ENCODE results near the gene NDUFV1.

NDUFV1 gene

DNA sequence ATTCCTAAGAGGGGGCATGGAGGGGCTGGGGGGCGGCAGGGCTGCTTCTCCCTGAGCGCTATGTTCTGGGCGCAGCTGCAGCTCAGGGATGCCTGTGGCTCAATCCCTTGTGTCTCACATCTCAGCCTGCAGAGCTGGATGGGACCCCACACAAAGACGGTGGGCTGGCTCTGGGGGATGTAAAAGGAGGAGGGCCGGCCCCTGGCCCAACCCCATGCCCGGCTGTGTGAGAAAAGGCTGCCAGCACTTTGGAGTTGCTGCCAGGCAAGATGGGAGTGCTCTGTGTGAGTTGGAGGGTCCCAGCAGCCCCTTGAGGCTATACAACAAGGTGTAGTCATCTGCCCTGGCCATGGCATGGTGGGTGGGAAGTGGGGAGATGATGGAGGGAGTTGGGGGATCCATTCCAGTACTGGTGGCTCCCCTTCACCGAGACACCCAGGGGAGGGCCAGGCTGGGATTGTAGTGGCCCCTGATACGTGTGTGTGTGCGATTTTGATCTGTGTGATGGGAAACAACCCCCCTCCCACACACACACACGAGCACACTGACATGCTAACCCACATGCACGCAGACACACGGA lies 34.1 kb downstream of the NDUFV1 start:
- DNase-seq (ENCODE audit: low read depth), result no peak

DNA sequence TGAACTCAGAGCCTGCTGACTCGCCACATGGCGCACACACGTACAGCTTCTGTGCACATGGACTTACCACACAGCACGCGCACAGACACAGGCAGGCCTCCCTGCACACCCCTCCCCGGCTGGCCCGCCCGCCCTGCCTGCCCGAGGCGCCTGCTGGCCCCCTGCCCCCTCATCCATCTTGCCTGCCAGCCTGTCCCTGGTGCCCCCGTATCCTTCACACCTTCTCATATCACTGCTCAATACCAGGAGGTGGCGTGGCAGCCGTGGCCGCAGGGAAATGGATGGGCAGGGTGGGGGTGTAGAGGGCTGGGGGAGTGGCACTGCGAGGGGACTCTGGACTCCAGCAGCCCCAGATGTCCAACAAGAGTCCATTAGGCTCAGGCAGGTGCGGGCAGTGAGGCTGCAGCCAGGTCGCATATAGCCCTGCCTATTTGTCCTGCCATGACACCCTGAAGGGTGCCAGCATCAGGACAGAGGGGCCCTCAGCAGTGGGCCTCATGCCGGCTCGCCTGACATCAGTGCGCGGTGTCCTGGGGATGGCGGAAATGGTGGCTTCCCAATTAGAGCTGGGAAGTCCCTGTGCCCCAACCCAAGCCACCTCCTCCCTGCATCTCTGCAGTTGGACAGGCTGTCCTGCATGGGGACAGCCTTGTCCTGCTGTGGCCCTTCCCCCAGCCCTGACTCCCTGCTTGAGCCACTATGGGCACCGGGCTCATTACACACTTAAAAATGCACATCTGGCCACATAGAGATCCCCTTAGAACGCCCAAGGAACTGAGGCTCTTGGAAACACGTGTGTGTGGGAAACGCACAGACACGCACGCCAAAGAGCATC lies 34.8 kb downstream of the NDUFV1 start:
- DNase-seq (ENCODE audit: low read depth), result no peak

DNA sequence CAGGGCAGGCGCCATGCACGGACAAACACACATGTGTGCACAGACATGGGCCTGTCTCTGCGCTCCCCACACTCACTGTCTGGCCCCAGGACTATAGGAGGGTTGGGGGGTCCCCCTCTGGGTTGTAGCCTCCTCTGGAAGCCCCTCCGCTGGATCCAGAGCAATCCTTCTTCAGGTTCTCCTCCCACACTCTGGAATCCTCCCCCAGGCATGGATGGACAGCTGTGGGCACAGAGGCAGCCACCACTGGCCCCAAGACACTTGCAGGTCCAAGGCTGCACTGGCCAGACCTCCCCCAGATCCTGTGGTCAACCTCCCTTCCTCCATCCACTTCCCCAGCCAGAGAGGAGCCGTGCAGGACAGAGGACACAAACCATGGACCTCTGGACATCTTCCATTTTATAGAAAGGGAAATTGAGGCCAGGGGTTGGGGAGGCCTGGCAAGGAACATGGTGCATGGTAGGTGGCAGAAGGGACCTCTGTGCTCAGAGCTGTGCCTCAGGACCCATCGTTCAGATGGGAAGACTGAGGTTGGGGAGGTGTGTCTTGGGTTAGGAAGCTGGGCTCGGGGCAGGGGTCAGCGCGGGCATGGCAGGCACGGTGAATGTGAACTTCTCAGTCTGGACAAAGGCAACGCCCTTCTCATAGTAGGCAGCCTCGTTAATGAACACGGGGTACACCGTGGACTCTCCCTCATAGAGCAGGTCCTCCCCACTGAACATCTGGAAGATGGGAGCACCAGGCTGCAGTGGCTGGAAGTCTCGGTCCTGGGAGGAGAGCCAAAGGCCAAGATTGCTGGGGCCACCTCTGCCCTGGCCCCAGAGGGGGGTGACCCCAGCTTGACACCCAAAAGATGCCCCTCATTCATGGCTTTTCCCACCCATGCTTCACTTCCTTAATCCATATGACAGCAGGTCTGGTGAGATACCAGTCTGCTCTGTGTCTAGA lies 35.7 kb downstream of the NDUFV1 start:
- no peak for DNase-seq (ENCODE audit: low read depth)

DNA sequence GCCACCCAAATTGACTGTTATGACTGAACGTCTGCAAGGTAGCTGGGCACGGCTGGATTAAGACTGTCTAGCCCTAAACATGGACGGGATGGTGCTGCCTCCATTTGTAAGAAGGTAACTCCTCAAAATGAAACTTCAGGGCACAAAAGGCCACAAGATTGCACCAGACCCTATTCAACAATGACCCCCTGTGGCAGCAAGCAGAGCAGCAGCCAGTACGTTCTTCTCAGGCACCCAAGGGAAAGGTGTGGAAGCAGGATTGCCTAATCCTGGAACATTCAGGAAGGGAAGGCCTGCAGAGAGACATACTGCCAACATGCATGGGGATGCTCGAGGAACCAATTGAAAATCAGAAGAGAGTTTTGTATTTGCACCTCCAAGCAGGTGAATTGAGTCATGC lies 37.3 kb downstream of the NDUFV1 start:
- DNase-seq (ENCODE audit: low read depth), result no peak

DNA sequence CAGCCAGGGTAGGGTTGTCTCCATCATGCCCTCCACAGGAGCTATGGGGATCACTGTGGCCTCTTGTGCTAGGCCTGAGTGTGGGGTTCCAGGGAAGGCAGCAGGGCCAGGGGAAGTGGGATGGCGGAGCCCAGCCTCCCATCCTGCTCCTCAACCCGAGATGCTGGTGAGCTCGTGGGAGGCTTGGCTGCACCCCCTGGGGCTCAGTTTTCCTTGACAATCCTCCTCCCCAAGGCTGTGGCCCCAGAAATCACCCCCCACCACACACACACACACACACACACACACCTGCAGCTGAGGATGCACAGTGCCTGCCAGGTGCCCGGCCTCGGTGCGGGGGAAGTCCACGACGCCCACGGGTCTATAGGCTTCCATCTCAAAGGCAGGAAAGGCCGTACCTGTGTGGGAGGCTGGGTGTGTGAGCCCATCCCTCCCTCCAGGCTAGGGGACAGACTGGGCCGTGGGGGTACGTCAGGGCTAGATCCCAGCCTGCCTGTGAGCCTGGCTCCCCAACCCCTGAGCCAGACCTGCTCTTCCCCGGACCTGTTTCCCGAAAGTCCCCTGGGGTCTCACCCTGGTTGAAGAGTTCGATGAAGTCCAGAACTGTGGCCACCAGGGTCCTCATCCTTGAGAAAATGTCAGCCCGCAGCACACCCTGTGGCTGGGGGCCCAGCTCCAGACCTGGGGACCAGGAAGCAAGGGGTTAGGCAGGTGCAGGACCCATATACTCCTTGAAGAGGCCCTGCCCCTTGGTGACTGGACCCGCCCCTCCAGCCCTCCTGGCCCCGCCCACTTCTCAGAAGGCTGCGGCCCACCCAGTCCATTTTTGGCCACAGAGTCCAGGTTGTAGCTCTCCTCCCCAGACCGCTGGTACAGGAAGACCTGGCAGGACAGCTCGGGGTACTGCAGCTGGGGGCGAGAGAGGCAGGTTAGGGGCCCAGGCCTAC lies 38.0 kb downstream of the NDUFV1 start:
- DNase-seq (ENCODE audit: low read depth), result no peak

DNA sequence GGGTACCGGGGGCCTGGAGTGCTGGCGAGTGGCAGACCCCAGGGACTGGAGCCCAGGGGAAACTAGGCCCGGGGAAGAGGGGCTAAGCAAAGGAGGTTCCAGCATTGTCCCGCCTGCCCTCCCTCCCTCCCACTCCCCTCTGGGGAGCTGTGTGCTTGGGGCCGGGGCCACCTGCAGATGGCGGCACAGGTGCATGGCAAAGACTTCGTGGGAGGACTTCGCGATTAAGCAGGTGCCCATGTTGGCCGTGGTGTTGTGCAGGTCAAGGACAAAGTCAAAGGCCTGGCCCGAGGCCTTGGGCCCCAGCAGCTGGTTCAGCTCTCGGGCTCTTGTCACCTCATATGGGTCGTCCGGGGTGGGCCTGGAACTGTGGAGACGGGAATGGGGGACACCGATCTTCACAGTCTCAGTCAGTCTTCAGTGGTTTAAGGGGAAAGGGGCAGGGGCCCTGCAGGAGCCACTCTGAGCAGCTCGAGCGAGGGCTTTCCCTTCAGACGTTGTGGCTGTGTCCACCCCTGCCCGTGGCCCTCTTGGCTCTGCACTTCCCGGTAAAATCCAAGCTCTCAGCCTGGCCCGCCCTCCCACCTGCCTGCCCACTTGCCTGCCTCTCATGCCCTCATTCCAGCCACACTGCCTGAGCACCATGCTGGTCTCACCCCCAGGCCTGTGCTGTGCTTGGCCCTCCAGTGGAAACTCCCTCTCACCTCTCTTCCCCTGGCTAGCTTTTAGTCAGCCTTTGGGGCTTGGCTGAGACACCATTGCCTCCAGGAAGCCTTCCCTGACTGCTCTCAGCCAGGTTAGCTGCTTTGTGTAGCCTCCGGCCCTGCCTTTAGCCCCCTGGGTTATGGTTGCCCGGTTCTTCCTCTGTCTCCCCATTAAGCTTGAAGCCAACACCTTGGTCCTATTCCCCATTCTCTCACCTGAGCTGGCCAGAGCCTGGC lies 39.1 kb downstream of the NDUFV1 start:
- no peak for DNase-seq (ENCODE audit: low read depth)

DNA sequence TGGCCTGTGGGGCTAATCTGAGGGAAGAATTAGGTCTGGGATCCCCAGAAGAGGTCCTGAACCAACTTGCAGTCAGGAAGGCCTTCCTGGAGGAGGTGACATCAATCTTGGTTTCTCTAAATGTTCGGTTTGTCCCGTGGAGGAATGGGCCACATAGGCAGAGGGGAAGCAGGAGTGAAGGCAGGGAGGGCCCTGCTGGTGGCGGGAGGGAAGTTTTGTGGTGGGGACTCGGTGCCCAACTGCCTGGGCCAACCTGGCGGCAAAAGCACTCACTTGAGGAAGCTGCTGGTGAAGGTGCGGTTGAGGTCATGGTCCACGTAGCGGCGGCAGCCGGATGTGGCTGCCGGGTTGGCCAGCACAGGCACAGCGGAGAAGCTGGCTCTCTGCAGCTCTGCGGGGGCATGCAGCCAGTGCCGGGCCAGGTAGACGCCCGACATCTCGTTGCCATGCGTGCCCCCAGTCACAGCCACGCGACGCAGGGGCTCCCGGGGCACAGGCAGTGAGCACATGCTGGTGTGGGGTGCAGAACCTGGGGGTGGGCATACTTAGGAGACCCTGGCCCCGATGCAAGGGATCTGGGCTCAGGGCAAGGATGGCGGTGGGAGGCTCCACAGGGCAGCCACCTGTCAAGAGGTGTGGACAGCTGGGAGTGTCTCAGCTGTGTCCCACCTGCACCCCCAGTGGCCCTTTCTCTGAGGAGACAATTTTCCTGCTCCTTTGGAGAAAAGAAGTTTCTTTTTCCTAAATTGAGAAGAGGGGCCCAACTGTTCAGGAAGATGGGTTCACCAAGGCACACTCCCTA lies 40.0 kb downstream of the NDUFV1 start:
- no peak for DNase-seq (ENCODE audit: low read depth)

DNA sequence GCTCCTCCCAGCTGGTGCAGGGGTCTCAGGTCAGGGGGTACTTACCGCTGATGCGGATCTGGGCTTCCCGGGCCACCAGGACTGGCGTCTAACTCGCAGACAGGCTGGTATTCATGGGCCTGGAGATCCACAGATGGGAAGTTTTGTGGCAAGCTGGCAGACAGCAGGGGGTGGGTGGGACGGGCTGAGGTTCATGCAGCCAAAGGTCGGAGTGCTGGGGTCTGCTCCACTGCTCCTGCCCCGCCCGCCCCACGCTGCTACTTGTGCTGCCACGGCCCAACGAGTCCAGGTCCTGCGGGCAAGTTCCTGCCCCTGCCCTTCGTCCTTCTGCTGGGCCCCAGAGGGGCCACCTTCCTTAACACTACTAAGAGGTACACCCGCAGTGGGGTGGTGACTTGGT lies 40.7 kb downstream of the NDUFV1 start:
- no peak for DNase-seq (ENCODE audit: low read depth)

DNA sequence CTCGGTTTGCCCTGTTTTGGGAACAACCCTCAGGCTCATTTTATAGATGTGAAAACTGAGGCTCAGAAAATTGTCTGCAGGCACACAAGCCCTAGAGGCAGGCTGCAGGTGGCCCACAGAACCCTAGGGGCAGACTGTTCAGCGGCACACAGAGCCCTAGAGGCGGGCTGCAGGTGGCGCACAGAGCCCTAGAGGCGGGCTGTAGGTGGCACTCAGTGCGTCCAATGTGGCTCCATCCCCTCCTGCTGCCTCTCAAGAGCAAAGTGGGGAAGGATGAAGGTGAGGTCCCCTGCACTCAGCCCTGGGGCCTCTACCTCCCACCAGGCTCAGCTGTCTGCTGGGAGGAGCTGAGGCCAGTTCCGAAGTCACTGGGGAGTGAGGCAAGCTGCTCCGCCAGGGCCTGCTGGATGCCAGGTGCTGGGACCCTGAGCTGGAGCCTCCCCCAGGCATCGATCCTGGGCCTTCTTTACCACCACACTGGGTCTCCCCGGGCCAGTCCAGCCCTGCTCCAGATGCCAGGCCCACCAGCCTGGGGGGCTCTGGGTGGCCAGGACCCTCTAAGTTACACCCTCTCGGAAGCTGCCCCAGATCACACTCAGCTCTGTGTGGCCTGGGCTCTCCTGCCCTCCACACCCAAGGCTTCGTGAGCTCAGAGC lies 41.5 kb downstream of the NDUFV1 start:
- DNase-seq (ENCODE audit: low read depth), result no peak

DNA sequence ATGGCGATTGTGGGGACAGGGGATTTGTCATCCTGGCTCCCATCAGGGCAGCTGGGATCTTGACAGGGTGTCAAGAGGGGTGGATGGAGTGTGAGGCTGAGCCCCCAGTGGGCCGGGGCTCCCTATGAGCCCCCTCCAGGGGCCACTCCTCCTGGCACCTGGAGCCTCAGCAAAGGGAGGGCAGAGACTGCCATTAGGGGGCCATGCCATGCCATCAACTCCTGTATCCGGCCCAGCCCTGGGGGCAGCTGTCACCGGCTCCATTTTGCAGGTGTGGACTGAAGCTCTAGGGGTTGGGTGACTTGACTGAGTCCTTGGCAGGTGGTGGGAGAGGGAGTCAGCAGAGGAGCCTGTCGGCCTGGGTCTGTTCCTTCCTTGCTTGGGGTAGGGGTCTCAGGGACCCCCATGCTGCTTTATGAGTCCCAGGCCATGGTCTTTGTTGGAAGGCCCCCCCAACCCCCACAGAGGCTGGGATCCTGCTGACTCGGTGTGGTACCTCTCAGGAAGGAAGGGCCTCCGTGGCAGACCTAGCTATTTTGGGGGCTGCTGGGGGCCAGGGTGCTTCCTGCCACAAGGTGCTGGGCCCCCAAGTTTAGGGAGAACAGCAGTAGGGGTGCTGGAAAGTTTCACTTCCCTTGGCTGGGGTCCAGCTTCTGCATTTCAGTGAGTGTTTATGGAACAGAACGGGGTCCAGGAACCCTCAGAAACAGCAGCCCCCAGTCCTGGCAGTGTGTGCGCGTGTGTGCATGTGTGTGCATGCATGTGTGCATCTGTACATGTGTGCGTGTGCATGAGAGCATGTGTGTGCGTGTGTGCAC lies 42.3 kb downstream of the NDUFV1 start:
- no peak for DNase-seq (ENCODE audit: low read depth)

DNA sequence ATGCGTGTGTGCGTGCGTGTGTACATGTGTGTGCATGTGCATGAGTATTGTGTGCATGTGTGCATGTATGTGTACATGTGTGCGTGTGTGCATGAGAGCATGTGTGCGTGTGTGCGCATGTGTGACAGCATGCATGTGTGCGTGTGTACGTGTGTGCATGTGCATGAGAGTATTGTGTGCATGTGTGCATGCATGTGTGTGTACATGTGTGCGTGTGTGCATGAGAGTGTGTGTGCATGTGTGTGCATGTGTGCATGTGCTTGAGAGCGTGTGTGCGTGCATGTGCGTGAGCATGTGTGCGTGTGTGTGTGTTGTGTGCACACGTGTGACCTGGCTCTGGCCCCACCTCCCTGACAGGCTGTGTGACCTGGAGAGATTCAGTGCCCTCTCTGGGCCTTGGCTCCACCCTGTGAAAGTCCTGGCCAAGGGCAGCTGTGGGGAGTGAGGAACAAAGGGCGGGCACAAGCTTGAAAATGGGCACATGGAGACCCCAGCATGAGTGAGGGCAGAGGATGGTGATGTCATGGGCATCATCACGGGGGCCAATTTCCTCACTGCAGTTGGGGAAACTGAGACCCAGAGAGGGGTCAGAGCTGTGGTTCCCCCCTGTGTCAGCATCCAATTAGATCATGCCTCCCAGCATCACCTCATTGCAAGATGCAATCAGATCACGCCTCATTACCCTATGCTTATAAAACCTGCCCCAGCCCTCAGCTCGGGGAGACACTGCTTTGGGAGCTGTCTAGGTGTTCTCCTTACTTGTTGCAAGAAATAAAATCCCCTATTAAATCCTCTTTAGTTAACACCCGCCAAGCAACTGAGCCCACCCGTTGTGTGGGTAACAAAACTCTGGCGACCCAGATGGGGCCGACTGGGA lies 43.1 kb downstream of the NDUFV1 start:
- DNase-seq (ENCODE audit: low read depth), result no peak

DNA sequence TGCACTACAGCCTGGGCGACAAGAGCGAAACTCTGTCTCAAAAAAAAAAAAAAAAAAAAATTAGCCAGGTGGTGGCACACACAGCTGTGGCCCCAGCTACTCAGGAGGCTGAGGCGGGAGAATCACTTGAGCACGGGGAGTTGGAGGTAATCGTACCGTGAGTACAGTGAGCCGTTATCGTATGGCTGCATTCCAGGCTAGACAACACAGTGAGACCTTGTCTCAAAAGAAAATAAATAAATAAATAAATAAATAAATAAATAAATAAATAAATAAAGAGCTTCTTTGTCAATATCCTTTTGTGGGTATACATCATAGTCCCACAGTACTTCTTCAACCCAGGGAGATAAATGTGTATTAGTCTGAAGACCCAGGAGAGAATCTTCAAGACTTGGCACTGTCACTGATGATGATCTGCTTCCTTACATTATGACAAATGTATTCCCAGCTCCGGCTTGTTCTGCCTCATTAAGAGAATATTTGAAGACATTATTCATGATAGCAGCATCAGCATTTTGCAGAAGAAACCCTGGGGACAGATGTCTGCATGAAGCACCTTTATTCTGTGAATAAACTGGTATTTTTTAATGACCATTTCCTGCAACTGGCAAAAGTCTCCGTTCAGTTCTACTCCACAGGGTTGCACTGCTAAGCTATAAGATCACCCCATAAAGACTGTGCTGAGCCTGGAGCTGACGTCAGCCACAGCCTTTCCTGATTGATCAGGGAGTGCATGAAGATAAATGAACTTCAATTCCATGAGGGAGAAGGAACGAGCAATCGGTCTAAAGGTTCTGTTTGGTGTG lies 45.4 kb downstream of the NDUFV1 start:
- no peak for DNase-seq (ENCODE audit: low read depth)

DNA sequence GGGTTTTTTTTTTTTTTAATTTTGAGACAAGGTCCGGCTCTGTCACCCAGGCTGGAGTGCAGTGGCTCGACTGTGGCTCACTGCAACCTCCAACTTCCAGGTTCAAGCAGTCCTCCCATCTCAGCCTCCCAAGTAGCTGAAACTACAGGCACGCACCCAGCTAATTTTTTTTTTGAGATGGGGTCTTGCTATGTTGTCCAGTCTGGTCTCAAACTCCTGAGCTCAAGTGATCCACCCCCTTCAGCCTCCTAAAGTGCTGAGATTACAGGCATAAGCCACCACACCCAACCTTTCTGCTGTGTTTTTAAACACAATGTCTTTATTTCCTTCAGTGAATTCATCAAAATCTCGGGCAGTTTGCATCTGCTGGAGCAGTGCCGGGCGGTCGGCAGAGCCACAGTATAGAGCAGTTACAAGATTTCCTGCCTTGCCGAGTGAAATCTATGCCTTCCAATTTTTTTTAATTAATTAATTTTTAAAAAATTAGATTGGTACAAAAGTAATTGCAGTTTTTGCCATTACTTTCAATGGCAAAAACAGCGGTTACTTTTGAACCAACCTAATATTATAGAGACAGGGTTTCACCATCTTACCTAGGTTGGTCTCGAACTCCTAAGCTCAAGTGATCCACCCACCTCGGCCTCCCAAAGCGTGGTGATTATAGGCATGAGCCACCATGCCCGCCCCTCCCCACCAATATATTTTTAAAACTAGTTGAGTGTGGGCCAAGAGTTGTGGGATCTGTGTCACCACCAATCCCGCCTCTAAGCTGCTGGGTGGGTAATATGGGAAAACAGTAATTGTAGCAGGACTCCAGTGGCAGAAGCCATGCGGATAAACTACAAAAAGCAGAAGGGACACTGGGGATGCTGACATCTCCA lies 46.5 kb downstream of the NDUFV1 start:
- DNase-seq (ENCODE audit: low read depth), result no peak

DNA sequence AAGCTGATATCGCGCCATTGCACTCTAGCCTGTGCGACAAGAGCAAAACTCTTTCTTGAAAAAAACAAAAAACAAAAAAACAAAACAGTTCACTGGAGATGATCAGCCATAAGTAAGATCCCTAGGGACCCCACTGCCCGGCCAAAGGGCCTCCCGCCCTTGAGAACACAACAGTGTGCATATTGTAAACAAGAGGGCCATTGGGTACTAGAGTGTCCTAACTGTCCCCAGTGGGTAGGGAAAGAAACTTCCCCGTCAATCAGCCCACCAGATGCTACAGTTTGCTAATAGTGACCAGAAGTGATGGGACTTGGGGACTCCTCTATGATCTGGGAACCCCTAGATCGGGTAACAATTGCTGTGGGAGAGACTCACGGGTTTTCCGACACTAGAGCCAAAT lies 47.5 kb downstream of the NDUFV1 start:
- no peak for DNase-seq (ENCODE audit: low read depth)

DNA sequence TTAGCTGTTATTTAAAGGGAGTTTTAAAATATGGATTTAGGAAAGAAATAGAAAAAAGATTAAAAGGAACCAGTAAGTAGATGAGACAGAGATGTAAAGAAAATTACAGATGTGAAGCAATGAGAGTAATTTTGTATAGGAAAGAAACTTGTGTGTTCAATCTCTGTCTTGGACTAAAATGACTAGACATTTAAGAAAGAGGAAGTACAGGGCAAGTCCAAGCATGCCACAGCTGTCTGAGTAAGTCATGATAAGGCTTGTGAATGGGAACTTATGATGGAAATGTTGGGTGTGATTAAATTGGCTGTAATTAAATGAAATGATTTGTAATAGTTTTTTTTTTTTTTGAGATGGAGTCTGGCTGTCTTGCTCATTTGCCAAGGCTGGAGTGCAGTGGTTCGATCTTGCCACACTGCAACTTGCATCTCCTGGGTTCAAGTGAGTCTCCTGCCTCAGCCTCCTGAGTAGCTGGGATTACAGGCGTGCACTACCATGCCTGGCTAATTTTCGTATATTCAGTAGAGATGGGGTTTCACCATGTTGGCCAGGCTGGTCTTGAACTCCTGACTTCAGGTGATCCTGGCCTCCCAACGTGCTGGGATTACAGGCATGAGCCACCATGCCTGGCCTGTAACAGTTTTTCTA lies 49.7 kb downstream of the NDUFV1 start:
- no peak for DNase-seq (ENCODE audit: low read depth)

All from fibroblast of the conjunctiva (primary cell).